GM12864 (cell line): ENCODE data around the gene DIAPH2.

Experiments
- DNase-seq: peaks from one replicate; pipeline ENCODE4 v3.0.0-alpha.2; 2011; ENCODE audit warnings: low read depth
- H3K4me3 ChIP-seq: 2 replicates; pipeline ENCODE4 v1.5.1; 2011; ENCODE audit warnings: mild to moderate bottlenecking, low read depth, low read length, control low read depth
- CTCF ChIP-seq: IDR thresholded peaks from 2 replicates; pipeline ENCODE4 v1.5.1; 2011; ENCODE audit warnings: low read depth, mild to moderate bottlenecking, moderate library complexity, low read length, control low read depth, inconsistent platforms; ENCODE audit errors: missing control alignments

Gene DIAPH2

DNA sequence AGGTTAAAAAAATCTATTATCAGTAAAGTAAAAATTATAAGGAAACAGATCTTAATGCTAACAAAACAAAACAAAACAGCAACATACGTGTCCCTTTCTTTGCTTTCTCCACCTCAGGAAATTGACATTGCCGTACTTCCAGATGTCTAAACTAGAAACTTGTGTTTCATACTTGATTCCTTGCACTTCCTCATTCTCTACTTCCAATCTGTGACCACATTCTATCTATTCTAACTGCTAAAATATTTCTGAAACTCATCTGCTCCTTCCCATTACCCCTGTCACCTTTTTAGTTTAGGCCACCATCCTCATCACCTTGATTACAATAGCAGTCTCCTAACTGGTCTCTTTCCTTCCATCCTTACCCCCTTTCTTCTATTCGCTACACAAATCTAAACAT, 176.6 kb downstream of the DIAPH2 start:
- H3K4me3 ChIP-seq = no peak overlapping the region
- TF ChIP-seq CTCF = no peak
- DNase-seq = no peak

DNA sequence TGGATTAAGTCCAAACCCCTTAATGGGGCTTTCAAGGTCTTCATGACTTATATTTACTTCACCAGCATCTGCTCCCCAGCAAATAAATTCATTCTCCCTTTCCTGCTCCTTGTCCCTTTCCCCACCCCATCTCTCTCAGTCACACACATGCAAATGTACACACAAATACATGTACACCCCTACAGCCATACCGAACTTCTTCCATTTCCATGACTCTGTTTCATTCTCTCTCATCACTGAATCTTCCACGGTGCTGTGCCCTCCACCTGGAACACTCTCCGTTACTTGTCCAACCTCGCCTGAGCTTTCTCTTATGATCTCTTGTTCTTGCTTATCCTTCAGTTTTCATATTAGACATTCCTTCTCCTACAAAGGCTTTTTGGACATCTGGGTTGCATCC, 177.0 kb downstream of the DIAPH2 start:
- no peak for TF ChIP-seq CTCF
- no peak overlapping the region for H3K4me3 ChIP-seq

DNA sequence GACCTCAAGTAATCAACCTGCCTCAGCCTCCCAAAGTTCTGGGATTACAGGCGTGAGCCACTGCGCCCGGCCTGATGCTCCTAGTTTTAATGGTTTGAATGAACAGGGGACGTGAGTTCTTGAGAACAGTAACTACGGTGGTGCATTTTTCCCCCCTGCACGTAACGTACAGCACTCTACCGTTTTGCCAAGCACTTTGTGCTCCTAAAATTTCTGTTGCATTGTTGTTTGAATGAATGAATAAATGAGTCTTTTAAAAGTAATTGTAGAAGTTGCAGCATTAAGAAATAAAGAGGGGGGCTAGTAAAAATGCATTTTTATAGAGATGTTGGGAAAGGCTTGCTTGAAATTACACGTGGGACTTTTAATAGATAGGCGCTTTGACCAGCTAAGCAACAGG, 199.0 kb downstream of the DIAPH2 start, which contains the start of gene RPA4:
Gene RPA4, plus strand, starts transcription at position 301 of the 400 bp plus-strand sequence. CDS start 403 bp downstream, outside the sequence.
- H3K4me3 ChIP-seq = no peak within 1 kb of the TSS
- DNase-seq = no peak
- TF ChIP-seq CTCF = no peak

More for the DNA sequence above, 177.0 kb downstream of the DIAPH2 start:
- DNase-seq = no peak

DNA sequence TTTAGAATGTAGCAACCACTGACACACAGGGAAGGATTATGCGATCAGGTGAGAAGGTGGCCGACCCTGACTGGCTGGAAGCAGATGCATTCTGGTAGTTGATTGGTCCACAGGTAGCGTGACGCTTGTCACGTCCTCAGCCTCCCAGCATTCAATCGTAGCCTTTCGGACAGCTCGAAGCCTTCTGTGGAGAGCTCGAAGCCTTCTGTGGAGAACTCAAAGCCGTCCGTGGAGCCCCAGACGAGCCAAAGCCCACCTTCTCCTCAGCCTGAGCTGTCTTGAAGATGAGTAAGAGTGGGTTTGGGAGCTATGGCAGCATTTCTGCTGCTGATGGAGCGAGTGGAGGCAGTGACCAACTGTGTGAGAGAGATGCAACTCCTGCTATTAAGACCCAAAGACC, 199.4 kb downstream of the DIAPH2 start:
- no peak overlapping the region for H3K4me3 ChIP-seq
- no peak for TF ChIP-seq CTCF
- DNase-seq = no peak

GRCh38 chrX:96889726-96890125, 205.1 kb downstream of the DIAPH2 start:
- no peak for TF ChIP-seq CTCF
- H3K4me3 ChIP-seq = no peak overlapping the region
- DNase-seq = no peak

DNA sequence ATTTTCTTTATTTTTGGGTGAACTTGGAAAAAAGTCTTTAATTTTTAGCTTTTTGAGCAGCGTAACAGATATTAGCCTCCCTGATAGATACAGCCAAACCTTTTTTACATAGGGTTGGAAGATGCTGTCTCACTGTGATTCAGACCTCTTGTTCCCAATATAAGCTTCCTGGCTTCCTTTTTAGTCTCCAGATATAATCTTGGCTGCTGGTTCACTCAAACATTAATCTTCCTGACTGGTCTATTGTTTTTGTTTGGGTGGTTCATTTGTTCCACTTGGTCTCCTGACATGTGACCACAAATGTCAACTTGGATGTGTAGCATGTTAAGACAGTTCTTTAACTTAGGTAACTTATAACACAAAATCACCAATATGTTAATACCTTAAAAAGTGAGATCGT, 222.1 kb downstream of the DIAPH2 start:
- TF ChIP-seq CTCF = no peak
- no peak overlapping the region for H3K4me3 ChIP-seq

GRCh38 chrX:96907516-96908272, 223.1 kb downstream of the DIAPH2 start:
- no peak for TF ChIP-seq CTCF
- no peak overlapping the region for H3K4me3 ChIP-seq
- DNase-seq = no peak

More for the DNA sequence above, 222.1 kb downstream of the DIAPH2 start:
- DNase-seq = no peak
